GM20431 (cell line): ENCODE data around the gene CARHSP1.

ENCODE experiments used
- in situ Hi-C: fragments of 300-500 bp; cut with MseI, MboI; formaldehyde crosslinking; loops from one replicate; pipeline ENCODE4 v1.15.0; 2020; ENCODE audit warnings: low sequenced_read_pairs; ENCODE audit not compliant: unreplicated experiment

The CARHSP1 gene

DNA sequence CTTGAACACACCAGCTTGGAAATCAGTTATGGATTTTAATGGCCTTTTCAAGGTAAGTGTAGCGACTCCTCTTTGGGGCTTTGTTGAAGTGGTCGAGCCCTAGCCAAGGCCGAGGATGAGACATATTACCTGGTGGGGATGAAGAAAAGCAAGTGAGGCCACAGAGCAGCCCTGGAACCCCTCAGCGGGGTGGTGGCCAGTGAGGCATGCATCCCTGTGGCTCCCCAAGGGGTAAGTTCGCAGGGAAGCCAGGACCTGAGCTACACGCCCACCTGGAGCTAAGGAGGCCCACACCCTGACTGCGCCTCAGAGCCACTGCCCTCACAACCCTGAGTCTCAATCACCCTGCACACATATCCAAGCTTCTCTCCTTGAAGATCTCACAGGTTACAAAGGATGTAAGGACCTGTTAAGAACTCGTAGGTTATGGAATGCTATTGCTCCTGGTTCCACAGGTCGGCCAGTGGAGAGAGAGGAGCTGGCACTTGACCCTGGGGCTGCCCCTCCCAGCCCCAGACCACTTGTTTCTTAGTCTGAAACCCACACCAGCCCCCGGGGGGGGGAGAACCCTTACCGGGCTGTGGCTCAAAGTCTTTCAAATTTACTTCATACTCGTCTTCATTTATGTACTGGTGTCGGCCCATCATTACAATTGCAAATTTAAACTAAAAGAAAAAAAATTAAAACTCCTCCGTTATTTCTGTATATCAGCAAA, 25.3 kb upstream of the CARHSP1 start:
- in situ Hi-C loops, result loop anchor here (10.0 to 25.0 kb wide), 3 partner anchors 101 to 332 kb away; partner anchors contain the start of gene ABAT

- in situ Hi-C loops, result loop anchor here (10.0 to 25.0 kb wide), 3 partner anchors 101 to 331 kb away; partner anchors contain the start of gene ABAT
Observed at GRCh38 chr16:8893426-8893825, 24.6 kb upstream of the CARHSP1 start.

DNA sequence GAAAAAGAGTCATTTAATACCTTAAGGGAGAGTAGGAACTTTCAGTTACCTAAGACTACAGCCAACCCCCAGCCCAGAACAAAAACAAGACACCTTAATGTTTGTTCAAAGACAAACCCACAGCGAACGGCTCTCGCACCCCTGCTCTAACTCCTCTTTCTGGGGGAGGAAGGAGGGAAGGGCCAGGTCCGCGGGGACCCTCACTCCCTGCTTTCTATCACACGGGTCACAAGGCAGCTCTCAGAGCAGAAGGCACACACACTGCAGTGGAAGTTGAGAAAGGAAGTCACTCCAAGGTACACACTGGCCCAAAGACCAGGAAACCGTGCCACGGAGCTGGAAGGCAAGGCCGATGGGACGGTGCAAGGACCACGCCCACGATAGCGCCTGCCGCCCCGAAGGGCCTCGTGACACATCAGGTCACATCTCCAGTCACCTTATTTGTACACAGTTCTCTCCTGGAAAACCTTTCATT, 23.3 kb upstream of the CARHSP1 start:
- in situ Hi-C loops, result loop anchor here (10.0 to 25.0 kb wide), 3 partner anchors 103 to 330 kb away; partner anchors contain the start of gene ABAT

GRCh38 chr16:8890549-8890921, 21.7 kb upstream of the CARHSP1 start:
- in situ Hi-C loops, result loop anchor here (10.0 to 25.0 kb wide), 3 partner anchors 104 to 328 kb away; partner anchors contain the start of gene ABAT

- in situ Hi-C loops, result loop anchor here (10.0 to 25.0 kb wide), 3 partner anchors 105 to 328 kb away; partner anchors contain the start of gene ABAT
Observed at GRCh38 chr16:8889893-8890548, 21.2 kb upstream of the CARHSP1 start.

- in situ Hi-C loops, result loop anchor here (25.0 kb wide), 2 partner anchors 227 to 327 kb away; partner anchors contain the start of gene ABAT
Observed at GRCh38 chr16:8888951-8889892, 20.4 kb upstream of the CARHSP1 start.

DNA sequence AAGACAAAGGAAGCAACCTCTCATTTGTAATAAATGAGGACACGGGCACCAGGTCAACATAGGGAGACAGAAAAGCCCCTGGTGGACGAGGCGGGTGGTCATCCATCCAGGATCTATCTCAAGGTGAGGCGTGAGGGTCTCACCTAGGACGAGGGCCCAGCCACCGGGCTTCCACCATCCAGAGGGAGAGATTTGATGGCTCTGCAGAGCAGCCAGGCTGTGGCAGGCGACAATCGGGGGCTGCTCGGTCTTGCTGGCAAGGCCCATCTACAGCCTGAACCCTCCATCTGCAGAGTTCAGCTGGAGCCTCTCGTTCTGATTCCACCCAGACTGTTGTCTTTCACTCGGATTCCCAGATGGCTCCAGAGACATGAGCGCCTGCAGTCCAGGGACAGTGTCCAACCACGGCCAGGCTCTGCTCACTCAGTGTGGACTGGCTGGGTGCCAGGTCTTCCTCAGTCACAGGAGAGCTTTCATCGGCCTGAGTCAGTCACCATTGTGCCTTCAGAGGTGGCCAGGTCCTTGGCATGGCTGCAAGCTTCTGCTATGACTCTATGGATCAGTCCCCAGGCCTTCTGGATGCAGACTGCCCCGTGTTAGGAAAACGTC, 19.2 kb upstream of the CARHSP1 start:
- in situ Hi-C loops, result loop anchor here (25.0 kb wide), 2 partner anchors 226 to 326 kb away; partner anchors contain the start of gene ABAT

DNA sequence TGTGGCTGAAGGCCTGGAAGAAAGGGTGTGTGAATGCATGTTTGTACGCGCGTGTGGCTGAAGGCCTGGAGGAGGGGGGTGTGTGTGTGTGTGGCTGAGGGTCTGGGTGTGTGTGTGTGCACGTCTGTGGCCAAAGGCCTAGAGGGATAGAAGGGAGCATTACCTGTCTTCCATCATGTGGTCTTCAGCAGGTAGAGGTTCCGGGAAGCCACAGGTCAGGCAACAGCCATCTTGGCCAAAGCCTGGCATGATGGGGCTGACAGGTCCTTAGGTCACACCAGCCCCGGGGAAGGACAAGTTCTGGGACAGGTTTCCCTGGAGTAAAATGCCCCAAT, 18.6 kb upstream of the CARHSP1 start:
- in situ Hi-C loops, result loop anchor here (25.0 kb wide), 2 partner anchors 225 to 325 kb away; partner anchors contain the start of gene ABAT

GRCh38 chr16:8886593-8887430, 18.0 kb upstream of the CARHSP1 start:
- in situ Hi-C loops, result loop anchor here (25.0 kb wide), 2 partner anchors 225 to 325 kb away; partner anchors contain the start of gene ABAT

DNA sequence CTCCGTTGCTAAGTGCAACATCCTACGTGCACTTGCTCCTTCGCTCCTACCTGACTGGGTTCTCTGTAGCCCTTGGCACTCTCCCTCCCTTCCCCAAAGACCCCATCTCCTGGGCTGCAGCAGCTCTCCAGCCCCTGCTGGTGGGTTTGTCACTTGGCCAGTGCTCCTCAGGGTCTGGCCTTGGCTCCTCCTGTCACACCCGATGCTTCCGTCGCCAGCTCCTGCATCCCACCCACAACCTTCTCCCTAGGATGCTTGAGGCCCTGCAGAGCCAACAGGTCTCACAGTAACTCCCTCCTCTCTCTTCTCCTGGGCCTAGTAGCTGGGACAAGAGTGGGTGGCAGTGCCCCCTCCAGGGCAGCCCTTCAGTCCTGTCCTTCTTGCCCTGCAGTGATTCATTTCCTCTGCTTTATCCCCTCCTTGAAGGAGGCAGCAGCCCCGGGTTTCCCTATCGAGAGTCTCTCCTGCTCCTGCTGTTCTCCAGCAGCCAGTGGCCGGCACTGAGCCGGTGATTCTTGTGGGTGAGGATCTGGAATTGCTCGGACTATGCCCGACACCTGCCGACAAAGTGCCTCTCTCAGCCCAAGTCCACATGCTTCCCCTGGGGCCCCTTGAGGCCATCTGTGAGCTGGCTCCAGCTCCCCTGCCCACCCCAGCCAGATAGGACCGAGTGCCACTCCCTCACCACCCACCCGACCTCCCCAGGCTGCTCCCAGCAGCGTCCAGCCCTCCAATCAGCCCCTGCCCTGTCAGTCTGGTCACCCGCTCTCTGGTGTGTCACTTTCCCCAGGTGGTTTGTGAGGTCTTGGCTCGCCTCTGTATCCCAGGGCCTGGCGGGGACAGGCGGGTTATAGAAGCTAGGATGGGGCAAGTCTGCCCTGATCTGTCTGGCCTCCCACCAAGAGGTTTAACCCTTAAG, 17.1 kb upstream of the CARHSP1 start:
- in situ Hi-C loops, result loop anchor here (25.0 kb wide), 2 partner anchors 224 to 324 kb away; partner anchors contain the start of gene ABAT

DNA sequence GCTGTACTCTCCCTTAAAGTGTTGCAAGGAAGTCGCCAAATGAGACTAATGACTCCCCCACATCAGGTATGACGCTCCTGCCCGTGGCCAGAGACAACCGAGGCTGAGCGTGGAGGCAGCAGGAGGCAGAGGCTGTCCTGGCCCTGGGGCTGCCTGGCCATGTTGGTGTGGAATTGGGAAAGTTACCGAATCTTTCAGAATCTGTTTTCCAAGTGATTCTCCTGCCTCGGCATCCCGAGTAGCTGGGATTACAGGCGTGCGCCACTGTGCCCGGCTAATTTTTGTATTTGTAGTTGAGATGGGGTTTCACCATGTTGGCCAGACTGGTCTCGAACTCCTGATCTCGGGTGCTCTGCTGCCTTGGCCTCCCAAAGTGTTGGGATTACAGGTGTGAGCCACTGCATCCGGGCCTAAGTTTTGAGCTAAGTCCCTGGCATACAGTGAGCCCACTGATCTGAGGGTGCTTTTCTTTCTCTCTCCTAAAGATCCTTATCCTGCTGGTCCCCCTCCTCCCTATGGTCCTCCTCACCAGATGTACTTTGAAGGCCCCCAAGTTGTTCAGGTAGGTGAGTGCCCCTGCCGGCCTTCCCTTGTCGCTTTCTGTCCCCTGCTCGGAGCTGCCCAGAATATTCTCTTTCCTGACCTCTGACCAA, 14.0 kb upstream of the CARHSP1 start:
- in situ Hi-C loops, result loop anchor here (25.0 kb wide), 2 partner anchors 221 to 321 kb away; partner anchors contain the start of gene ABAT

DNA sequence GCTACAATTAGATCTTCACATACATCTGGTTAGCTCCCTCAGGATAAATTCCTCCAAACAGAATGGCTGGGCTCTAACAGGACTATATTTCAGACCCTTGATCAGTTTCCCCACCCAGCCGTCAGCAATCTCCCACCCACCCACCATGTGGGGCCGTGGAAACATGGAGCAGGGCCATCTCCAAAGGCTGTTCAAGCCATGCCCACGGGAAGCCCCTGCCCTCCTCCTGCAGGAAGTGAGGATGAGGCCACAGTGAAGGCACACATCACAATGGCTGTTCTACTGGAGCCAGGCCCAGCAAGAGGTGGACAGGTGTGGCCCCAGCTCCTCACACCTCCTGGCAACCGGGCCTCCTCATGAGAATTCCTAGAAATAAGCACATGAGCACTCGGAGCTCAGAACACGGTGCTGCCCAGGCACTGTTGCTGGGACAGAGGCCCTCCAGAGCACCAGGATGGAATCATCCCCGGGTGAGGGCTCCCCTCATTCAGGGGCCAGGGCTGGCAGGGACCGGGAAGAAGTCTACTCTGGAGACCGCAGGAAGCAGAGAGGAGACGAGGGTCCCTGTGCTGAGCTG, 13.3 kb upstream of the CARHSP1 start, which contains the start of gene LITAFD:
Gene LITAFD, plus strand, starts transcription at position 311 of the 577 bp plus-strand sequence. CDS start 2,005 bp downstream, outside the sequence.
- in situ Hi-C loops, result loop anchor here (25.0 kb wide), 2 partner anchors 220 to 320 kb away; partner anchors contain the start of gene ABAT

GRCh38 chr16:8880839-8881510, 12.2 kb upstream of the CARHSP1 start:
- in situ Hi-C loops, result loop anchor here (25.0 kb wide), 2 partner anchors 219 to 319 kb away; partner anchors contain the start of gene ABAT

GRCh38 chr16:8878523-8878911, 9.7 kb upstream of the CARHSP1 start:
- in situ Hi-C loops, result loop anchor here (25.0 kb wide), 2 partner anchors 216 to 316 kb away; partner anchors contain the start of gene ABAT

DNA sequence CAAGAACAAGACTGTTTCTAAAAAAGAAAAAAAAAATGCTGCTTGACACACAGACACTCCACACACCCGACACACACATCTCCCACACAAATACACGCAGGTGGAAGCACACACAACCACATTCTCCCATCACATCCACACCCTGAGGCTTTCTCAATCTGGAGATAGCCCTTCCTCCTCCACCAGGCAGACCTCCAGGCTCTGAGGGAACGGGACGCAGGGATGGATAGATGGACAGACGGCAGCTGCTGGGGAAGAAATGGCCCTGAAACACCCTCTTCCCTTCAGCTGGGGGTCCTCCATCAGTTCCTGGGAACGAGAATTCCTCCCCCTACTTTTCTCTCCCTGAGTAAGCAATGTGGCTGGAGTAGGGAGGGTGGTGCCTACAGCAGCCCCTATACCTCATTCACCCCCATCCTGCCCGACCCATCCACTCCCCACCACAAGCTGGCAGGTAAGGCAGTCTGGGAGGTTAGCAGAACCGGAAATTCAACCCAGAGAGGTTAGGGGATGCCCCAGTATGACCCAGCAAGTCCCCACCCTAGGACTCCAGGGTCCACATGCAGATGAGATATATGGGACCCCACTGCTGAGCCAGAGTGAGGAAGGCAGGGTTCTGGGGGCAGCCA, 9.2 kb upstream of the CARHSP1 start:
- in situ Hi-C loops, result loop anchor here (25.0 kb wide), 2 partner anchors 216 to 316 kb away; partner anchors contain the start of gene ABAT
